Measurements from ENCODE around the gene ZDHHC14. TPM values are rescaled to one million over a fixed set of nuclear protein-coding genes. Genes with fewer than 3 reads are reported as not detected.

Gene ZDHHC14
- total and polyA plus RNA-seq, 4 donors: 4.3 to 18.3 (median 8.9) TPM

GRCh38 chr6:157479464-157480303, 98.7 kb downstream of the ZDHHC14 start:
- H3K4me1 ChIP-seq (ENCODE audit: control insufficient read depth in 5 of 5, insufficient read depth in 5 of 5, low read length in 5 of 5): peaks cover 0 to 3% (median 0%) of the 10 kb centered on the region in 5 donors
- H3K9ac ChIP-seq (ENCODE audit: insufficient read depth in 1 of 2, low read length in 2 of 2): no peak overlapping the region
- no peak overlapping the region for H3K4me3 ChIP-seq
- WGBS, 2 donors: 74 to 75% methylated on average over 7 of the region's 7 CpGs
- H3K9me3 ChIP-seq (ENCODE audit: control insufficient read depth in 4 of 4, insufficient read depth in 3 of 4, low read length in 3 of 4): peaks cover 0 to 2% (median 0%) of the 10 kb centered on the region in 4 donors
- ATAC-seq (ENCODE audit: insufficient read depth, low FRiP score) (no peak), DNase-seq (no peak)
- no peaks in the 10 kb centered on the region for H3K36me3 ChIP-seq (ENCODE audit: control insufficient read depth in 4 of 4, insufficient read depth in 4 of 4, low read length in 4 of 4)
- H3K27ac ChIP-seq (ENCODE audit: low read depth in 1 of 2, low read length in 1 of 2): no peak overlapping the region
- no peaks in the 10 kb centered on the region for H3K27me3 ChIP-seq (ENCODE audit: control insufficient read depth in 3 of 3, insufficient read depth in 3 of 3, low read length in 2 of 3)
- TF ChIP-seq, protein P1, sequence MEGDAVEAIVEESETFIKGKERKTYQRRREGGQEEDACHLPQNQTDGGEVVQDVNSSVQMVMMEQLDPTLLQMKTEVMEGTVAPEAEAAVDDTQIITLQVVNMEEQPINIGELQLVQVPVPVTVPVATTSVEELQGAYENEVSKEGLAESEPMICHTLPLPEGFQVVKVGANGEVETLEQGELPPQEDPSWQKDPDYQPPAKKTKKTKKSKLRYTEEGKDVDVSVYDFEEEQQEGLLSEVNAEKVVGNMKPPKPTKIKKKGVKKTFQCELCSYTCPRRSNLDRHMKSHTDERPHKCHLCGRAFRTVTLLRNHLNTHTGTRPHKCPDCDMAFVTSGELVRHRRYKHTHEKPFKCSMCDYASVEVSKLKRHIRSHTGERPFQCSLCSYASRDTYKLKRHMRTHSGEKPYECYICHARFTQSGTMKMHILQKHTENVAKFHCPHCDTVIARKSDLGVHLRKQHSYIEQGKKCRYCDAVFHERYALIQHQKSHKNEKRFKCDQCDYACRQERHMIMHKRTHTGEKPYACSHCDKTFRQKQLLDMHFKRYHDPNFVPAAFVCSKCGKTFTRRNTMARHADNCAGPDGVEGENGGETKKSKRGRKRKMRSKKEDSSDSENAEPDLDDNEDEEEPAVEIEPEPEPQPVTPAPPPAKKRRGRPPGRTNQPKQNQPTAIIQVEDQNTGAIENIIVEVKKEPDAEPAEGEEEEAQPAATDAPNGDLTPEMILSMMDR (IDR thresholded peaks at IDR 0.05; ENCODE audit: control extremely low read depth, extremely low read depth): no peak

GRCh38 chr6:157481189-157481864, 100.3 kb downstream of the ZDHHC14 start:
- no peak for DNase-seq
- 85 to 86% methylated on average over 9 of the region's 9 CpGs for WGBS, 2 donors
- no peak for ATAC-seq (ENCODE audit: insufficient read depth, low FRiP score)
- Histone ChIP-seq H3K4me3 (no peak overlapping the region), H3K27ac (ENCODE audit: low read depth in 1 of 2, low read length in 1 of 2) (no peak overlapping the region), H3K27me3 (ENCODE audit: control insufficient read depth in 3 of 3, insufficient read depth in 3 of 3, low read length in 2 of 3) (no peaks in the 10 kb centered on the region), H3K9ac (ENCODE audit: insufficient read depth in 1 of 2, low read length in 2 of 2) (no peak overlapping the region), H3K9me3 (ENCODE audit: control insufficient read depth in 4 of 4, insufficient read depth in 3 of 4, low read length in 3 of 4) (peaks cover 0 to 2% (median 0%) of the 10 kb centered on the region in 4 donors), H3K4me1 (ENCODE audit: control insufficient read depth in 5 of 5, insufficient read depth in 5 of 5, low read length in 5 of 5) (peaks cover 0 to 5% (median 0%) of the 10 kb centered on the region in 5 donors), H3K36me3 (ENCODE audit: control insufficient read depth in 4 of 4, insufficient read depth in 4 of 4, low read length in 4 of 4) (no peaks in the 10 kb centered on the region)
- TF ChIP-seq, protein P1 (IDR thresholded peaks at IDR 0.05; ENCODE audit: control extremely low read depth, extremely low read depth): no peak

DNA sequence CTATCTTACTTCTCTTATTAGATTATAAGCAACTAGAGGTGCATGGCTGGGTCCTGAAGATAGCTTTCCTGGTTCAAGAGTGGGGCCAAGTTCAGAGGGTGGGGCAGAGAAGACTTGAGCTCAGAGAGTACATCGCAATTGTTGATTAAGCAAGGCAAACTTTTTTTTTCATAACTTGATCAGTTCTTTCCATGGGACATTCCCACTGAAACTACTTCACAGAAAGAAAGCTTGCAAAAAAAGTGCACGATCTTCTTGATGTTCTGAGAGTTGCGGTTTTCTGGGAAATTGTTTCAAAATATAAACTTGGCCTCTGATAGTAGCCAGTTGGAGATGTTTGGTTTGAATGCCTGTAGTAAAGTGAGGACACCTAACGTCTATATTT, 100.9 kb downstream of the ZDHHC14 start:
- Histone ChIP-seq H3K9ac (ENCODE audit: insufficient read depth in 1 of 2, low read length in 2 of 2) (no peak overlapping the region), H3K4me1 (ENCODE audit: control insufficient read depth in 5 of 5, insufficient read depth in 5 of 5, low read length in 5 of 5) (peaks cover 0 to 8% (median 0%) of the 10 kb centered on the region in 5 donors), H3K9me3 (ENCODE audit: control insufficient read depth in 4 of 4, insufficient read depth in 3 of 4, low read length in 3 of 4) (peaks cover 0 to 2% (median 0%) of the 10 kb centered on the region in 4 donors), H3K4me3 (no peak overlapping the region), H3K27me3 (ENCODE audit: control insufficient read depth in 3 of 3, insufficient read depth in 3 of 3, low read length in 2 of 3) (no peaks in the 10 kb centered on the region), H3K27ac (ENCODE audit: low read depth in 1 of 2, low read length in 1 of 2) (no peak overlapping the region), H3K36me3 (ENCODE audit: control insufficient read depth in 4 of 4, insufficient read depth in 4 of 4, low read length in 4 of 4) (no peaks in the 10 kb centered on the region)
- TF ChIP-seq, protein P1 (IDR thresholded peaks at IDR 0.05; ENCODE audit: control extremely low read depth, extremely low read depth): no peak
- ATAC-seq (ENCODE audit: insufficient read depth, low FRiP score): no peak
- no peak for DNase-seq
- 82 to 88% methylated on average over 4 of the region's 4 CpGs for WGBS, 2 donors

Data from lung (tissue), 12 donors.